Neural cell (in vitro differentiated cells): ENCODE results near the gene MARVELD3.

ENCODE experiments used
- EP300 ChIP-seq: fragments of 450-650 bp; conservative IDR thresholded peaks from 2 replicates; pipeline ENCODE4 v1.6.1; 2014; ENCODE audit warnings: antibody characterized with exemption, mild to moderate bottlenecking, moderate library complexity; ENCODE audit not compliant: poor library complexity, severe bottlenecking
- EZH2 ChIP-seq: fragments of 200-600, 300-800 bp; shearing (Covaris generic), sonication (generic); IDR thresholded peaks from 2 replicates; pipeline ENCODE4 v1.6.1; 2014; ENCODE audit warnings: antibody characterized with exemption, low read length, borderline replicate concordance, mild to moderate bottlenecking; ENCODE audit not compliant: insufficient read depth, poor library complexity, severe bottlenecking
- POLR2AphosphoS5 ChIP-seq: IDR thresholded peaks from 2 replicates; pipeline ENCODE4 v1.6.1; 2012
- RAD21 ChIP-seq: fragments of 450-650 bp; conservative IDR thresholded peaks from 2 replicates; pipeline ENCODE4 v1.6.1; 2014; ENCODE audit warnings: antibody characterized with exemption, mild to moderate bottlenecking, moderate library complexity
- SMC3 ChIP-seq: fragments of 450-650 bp; conservative IDR thresholded peaks from 2 replicates; pipeline ENCODE4 v1.6.1; 2014; ENCODE audit warnings: antibody characterized with exemption, mild to moderate bottlenecking, moderate library complexity; ENCODE audit not compliant: poor library complexity
- TAF1 ChIP-seq: IDR thresholded peaks from 2 replicates; pipeline ENCODE4 v1.6.1; 2012; ENCODE audit warnings: low read depth
- TF ChIP-seq, protein P1 (sequence below): fragments of 450-650 bp; IDR thresholded peaks from 2 replicates; pipeline ENCODE4 v1.5.1; 2014; ENCODE audit warnings: antibody characterized with exemption, mild to moderate bottlenecking, moderate library complexity; ENCODE audit not compliant: poor library complexity, severe bottlenecking

DNA sequence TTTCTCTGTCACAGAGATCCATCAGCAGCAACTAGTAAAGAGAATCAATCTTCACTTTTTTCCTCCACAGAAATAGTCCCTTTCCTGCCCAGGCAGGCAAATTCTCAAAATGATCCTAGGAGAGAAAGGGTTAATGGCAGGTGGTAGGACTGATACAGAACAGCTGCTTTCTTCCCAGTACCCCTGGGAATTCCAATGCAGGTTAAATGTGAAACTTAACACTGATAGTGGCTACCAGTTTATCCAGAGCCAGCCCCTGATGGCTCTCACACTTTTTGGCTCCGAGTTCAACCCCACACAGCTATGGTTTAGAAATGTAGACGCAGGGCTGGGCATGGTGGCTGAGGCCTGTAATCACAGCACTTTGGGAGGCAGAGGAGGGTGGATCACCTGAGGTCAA, 22.2 kb downstream of the MARVELD3 start:
- TF ChIP-seq, protein P1, sequence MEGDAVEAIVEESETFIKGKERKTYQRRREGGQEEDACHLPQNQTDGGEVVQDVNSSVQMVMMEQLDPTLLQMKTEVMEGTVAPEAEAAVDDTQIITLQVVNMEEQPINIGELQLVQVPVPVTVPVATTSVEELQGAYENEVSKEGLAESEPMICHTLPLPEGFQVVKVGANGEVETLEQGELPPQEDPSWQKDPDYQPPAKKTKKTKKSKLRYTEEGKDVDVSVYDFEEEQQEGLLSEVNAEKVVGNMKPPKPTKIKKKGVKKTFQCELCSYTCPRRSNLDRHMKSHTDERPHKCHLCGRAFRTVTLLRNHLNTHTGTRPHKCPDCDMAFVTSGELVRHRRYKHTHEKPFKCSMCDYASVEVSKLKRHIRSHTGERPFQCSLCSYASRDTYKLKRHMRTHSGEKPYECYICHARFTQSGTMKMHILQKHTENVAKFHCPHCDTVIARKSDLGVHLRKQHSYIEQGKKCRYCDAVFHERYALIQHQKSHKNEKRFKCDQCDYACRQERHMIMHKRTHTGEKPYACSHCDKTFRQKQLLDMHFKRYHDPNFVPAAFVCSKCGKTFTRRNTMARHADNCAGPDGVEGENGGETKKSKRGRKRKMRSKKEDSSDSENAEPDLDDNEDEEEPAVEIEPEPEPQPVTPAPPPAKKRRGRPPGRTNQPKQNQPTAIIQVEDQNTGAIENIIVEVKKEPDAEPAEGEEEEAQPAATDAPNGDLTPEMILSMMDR = no peak
- no peak for TF ChIP-seq EP300
- no peak for TF ChIP-seq EZH2
- no peak for TF ChIP-seq SMC3
- TF ChIP-seq POLR2AphosphoS5 = no peak
- no peak for TF ChIP-seq RAD21
- TF ChIP-seq TAF1 = no peak
